K562 (cell line): ENCODE results near the gene TAMALIN. TPM values are rescaled to one million over a fixed set of nuclear protein-coding genes. Genes with fewer than 3 reads are reported as not detected.
A peak's percentile ranks its signal among the peaks of the same experiment; 100 is the strongest.

Source experiments
- ATAC-seq: fragments of 200-7000 bp; cut with Tn5 transposase; 3 replicates; pipeline ENCODE4 v1.9.1; 2020; ENCODE audit warnings: moderate library complexity
- BruUV-seq: library from RNA; stranded (reverse); fragments of 400-500 nt; replicated peaks from 2 replicates; lab custom pipeline; 2021; lab: Mats Ljungman, UMichigan
- CTCF ChIA-PET: fragments of 300-600 bp; formaldehyde crosslinking; extraction: SDS; loops from one replicate; lab custom pipeline; 2021; ENCODE audit warnings: low intra/inter-chr PET ratio; lab: Yijun Ruan, JAX
- POLR2A ChIA-PET: fragments of 300-600, 350-650 bp; sonication (Branson Sonifier 250); formaldehyde crosslinking; extraction: SDS; loops from one replicate; lab custom pipeline; 2021; ENCODE audit warnings: antibody characterized with exemption, inconsistent platforms; lab: Yijun Ruan, JAX
- DNase-seq, 4 experiments: peaks; one replicate each; pipeline versions ENCODE4 v3.0.0 to v3.0.0-alpha.2; 2011 to 2018; ENCODE audit warnings: low spot score in 3 of 4, mixed read lengths in 3 of 4; ENCODE audit errors: extremely low read depth in 1 of 4
- FAIRE-seq: peaks from 2 replicates; lab custom pipeline; 2011; peaks lifted over from hg19 to GRCh38; lab: Jason Lieb, UNC
- H2AFZ ChIP-seq: 2 replicates; pipeline ENCODE4 v1.6.0; 2011; ENCODE audit warnings: low read depth, low read length, control low read depth, inconsistent platforms
- H3K27ac ChIP-seq: fragments of 200-600 bp; 3 replicates; pipeline ENCODE4 v1.8.0; 2011; ENCODE audit warnings: low read depth, mild to moderate bottlenecking, control low read depth, inconsistent platforms, low read length, moderate library complexity, mixed read lengths; ENCODE audit errors: extremely low read depth
- H3K27me3 ChIP-seq, 2 experiments: fragments of 300-600 bp in 1 of 2; 2 replicates in 1 of 2; 3 replicates in 1 of 2; pipeline versions ENCODE4 v1.6.0 to v1.8.0; 2011; ENCODE audit warnings: inconsistent platforms in 2 of 2, low read length in 2 of 2, mild to moderate bottlenecking in 1 of 2, mixed read lengths in 1 of 2, moderate library complexity in 1 of 2; ENCODE audit not compliant: control insufficient read depth in 2 of 2, insufficient read depth in 2 of 2
- H3K36me3 ChIP-seq: fragments of 300-600 bp; 3 replicates; pipeline ENCODE4 v1.8.0; 2011; ENCODE audit warnings: mild to moderate bottlenecking, low read length, inconsistent platforms; ENCODE audit not compliant: control insufficient read depth, insufficient read depth
- H3K4me1 ChIP-seq, 2 experiments: fragments of 200-600 bp in 1 of 2; replicated peaks in 1 of 2; 2 replicates in 1 of 2; 3 replicates in 1 of 2; pipeline versions ENCODE4 v1.5.1 to v1.8.0; 2011; ENCODE audit warnings: inconsistent platforms in 2 of 2, low read length in 2 of 2, mild to moderate bottlenecking in 1 of 2, mixed read lengths in 1 of 2, moderate library complexity in 1 of 2; ENCODE audit not compliant: control insufficient read depth in 2 of 2, insufficient read depth in 2 of 2
- H3K4me2 ChIP-seq: 2 replicates; pipeline ENCODE4 v1.6.1; 2011; ENCODE audit warnings: low read length, control low read depth, inconsistent platforms, mixed read lengths; ENCODE audit not compliant: insufficient read depth
- H3K4me3 ChIP-seq: fragments of 200-600 bp; sonication (generic), shearing (Covaris generic); 2 replicates; pipeline ENCODE4 v1.5.1; 2016; ENCODE audit warnings: control low read depth, inconsistent platforms
- H3K79me2 ChIP-seq: fragments of 200-600 bp; 3 replicates; pipeline ENCODE4 v1.8.0; 2011; ENCODE audit warnings: low read length, inconsistent platforms; ENCODE audit not compliant: control insufficient read depth, insufficient read depth
- H3K9ac ChIP-seq, 2 experiments: 2 replicates each; pipeline versions ENCODE4 v1.6.0 to v1.6.1; 2011; ENCODE audit warnings: low read depth in 2 of 2, low read length in 2 of 2, control low read depth in 1 of 2, inconsistent platforms in 1 of 2, mild to moderate bottlenecking in 1 of 2, mixed read lengths in 1 of 2; ENCODE audit not compliant: insufficient read depth in 1 of 2
- H3K9me1 ChIP-seq: one replicate; pipeline ENCODE4 v1.6.0; 2011; ENCODE audit warnings: inconsistent platforms, mild to moderate bottlenecking, low read length, moderate library complexity; ENCODE audit not compliant: control insufficient read depth, insufficient read depth
- H3K9me3 ChIP-seq: replicated peaks from 2 replicates; pipeline ENCODE4 v1.5.1; 2011; ENCODE audit warnings: low read depth, low read length, inconsistent platforms; ENCODE audit not compliant: control insufficient read depth, insufficient read depth
- H4K20me1 ChIP-seq: replicated peaks from 2 replicates; pipeline ENCODE4 v1.6.1; 2011; ENCODE audit warnings: low read length, inconsistent platforms, mixed read lengths; ENCODE audit not compliant: control insufficient read depth, insufficient read depth
- CXXC5 ChIP-seq: fragments of 250-450 bp; sonication (Bioruptor Pico); IDR thresholded peaks from 2 replicates; pipeline ENCODE4 v1.8.0; 2022; ENCODE audit warnings: inconsistent platforms, mild to moderate bottlenecking, moderate library complexity
- DMBX1 ChIP-seq: fragments of 250-450 bp; sonication (Bioruptor Pico); IDR thresholded peaks from 2 replicates; pipeline ENCODE4 v1.8.0; 2022; ENCODE audit warnings: inconsistent platforms, mild to moderate bottlenecking, moderate library complexity, borderline replicate concordance
- GATA2 ChIP-seq: sonication (generic); formaldehyde crosslinking; IDR thresholded peaks from 2 replicates; pipeline ENCODE4 v1.4.0; 2020; ENCODE audit warnings: mild to moderate bottlenecking, missing genetic modification reagents
- MTA3 ChIP-seq: fragments of 450-650 bp; formaldehyde crosslinking; IDR thresholded peaks from 2 replicates; pipeline ENCODE4 v1.6.1; 2017; ENCODE audit warnings: mild to moderate bottlenecking, borderline replicate concordance
- SMAD2 ChIP-seq: fragments of 150-350 bp; IDR thresholded peaks from 2 replicates; pipeline ENCODE4 v1.6.1; 2014; ENCODE audit warnings: low read depth, mild to moderate bottlenecking, low read length
- SMARCA4 ChIP-seq: fragments of 450-650 bp; IDR thresholded peaks from 2 replicates; pipeline ENCODE4 v1.6.1; 2016
- SMARCC2 ChIP-seq: fragments of 450-650 bp; IDR thresholded peaks from 2 replicates; pipeline ENCODE4 v1.6.1; 2017; ENCODE audit warnings: antibody characterized with exemption, moderate library complexity, mild to moderate bottlenecking, low read depth
- STAT5B ChIP-seq: fragments of 250-450 bp; sonication (Bioruptor Pico); IDR thresholded peaks from 2 replicates; pipeline ENCODE4 v1.8.0; 2021; ENCODE audit warnings: mild to moderate bottlenecking, inconsistent platforms
- TAF1 ChIP-seq: IDR thresholded peaks from 2 replicates; pipeline ENCODE4 v1.6.1; 2011; ENCODE audit warnings: mild to moderate bottlenecking, low read length, moderate library complexity; ENCODE audit not compliant: insufficient read depth, control insufficient read depth, severe bottlenecking; ENCODE audit errors: extremely low read depth
- THAP12 ChIP-seq: fragments of 250-450 bp; sonication (Bioruptor Pico); IDR thresholded peaks from 2 replicates; pipeline ENCODE4 v1.9.0; 2021; ENCODE audit warnings: mild to moderate bottlenecking, inconsistent platforms
- ZFP36 ChIP-seq: fragments of 150-350 bp; IDR thresholded peaks from 2 replicates; pipeline ENCODE4 v1.6.1; 2018; ENCODE audit warnings: low read length, low read depth; ENCODE audit not compliant: partially characterized antibody
- ZHX1 ChIP-seq: fragments of 150-350 bp; conservative IDR thresholded peaks from 2 replicates; pipeline ENCODE4 v1.6.1; 2014; ENCODE audit warnings: low read length
- ZNF143 ChIP-seq: sonication (generic); formaldehyde crosslinking; IDR thresholded peaks from 2 replicates; pipeline ENCODE4 v1.9.0; 2022; ENCODE audit warnings: mild to moderate bottlenecking, missing genetic modification reagents
- ZNF431 ChIP-seq: sonication (generic); formaldehyde crosslinking; IDR thresholded peaks from 2 replicates; pipeline ENCODE4 v1.8.0; 2022; ENCODE audit warnings: mild to moderate bottlenecking, missing genetic modification reagents
- ZNF436 ChIP-seq: fragments of 250-450, 450-650 bp; sonication (Bioruptor Pico); formaldehyde crosslinking; IDR thresholded peaks from 2 replicates; pipeline ENCODE4 v1.7.0; 2020; ENCODE audit warnings: mild to moderate bottlenecking
- ZNF584 ChIP-seq: fragments of 200-800 bp; sonication (Bioruptor generic); IDR thresholded peaks from 2 replicates; pipeline ENCODE4 v1.6.1; 2016; ENCODE audit warnings: low read depth, mild to moderate bottlenecking, missing genetic modification characterization, missing compliant biosample characterization
- WGBS: fragments of 100-300 bp; shearing (Covaris generic); methylation state at CpG from one replicate; pipeline ENCODE4 v1.1.6; 2016; ENCODE audit warnings: low coverage, mixed read lengths; ENCODE audit not compliant: insufficient coverage; ENCODE audit errors: missing lambda C conversion rate; 5-methylcytosine and 5-hydroxymethylcytosine counted together
- in situ Hi-C: fragments of 300-500 bp; cut with MboI; formaldehyde crosslinking; loops from 4 replicates; pipeline ENCODE4 v1.15.0; 2018; ENCODE audit warnings: inconsistent platforms, mixed read lengths
- intact Hi-C: fragments of 100-400 bp; cut with micrococcal nuclease; formaldehyde crosslinking; loops from 2 replicates; pipeline ENCODE4 v1.14.2; 2022
- polyA plus RNA-seq, 8 experiments: library from polyadenylated mRNA; depleted of rRNA in 4 of 8; stranded (reverse) in 5 of 8; unstranded in 3 of 8; fragments of >200 nt; fragmentation: Nextera tagmentation in 2 of 8; fragmentation: Illumina TruSeq in 1 of 8; extraction: Ambion mirVana in 2 of 8; extraction: Trizol in 1 of 8; gene quantifications; 2 replicates each; pipeline versions ENCODE4 v1.2.1 to v1.2.3, GENCODE V29; 2011 to 2014; ENCODE audit warnings: inconsistent platforms in 1 of 8, missing spikeins in 1 of 8
- total RNA-seq, 7 experiments: library from RNA; depleted of rRNA in 6 of 7; stranded (reverse); fragments of >200 nt in 6 of 7; fragmentation: Illumina TruSeq in 2 of 7; extraction: Trizol in 2 of 7; gene quantifications; 2 replicates each; pipeline versions ENCODE4 v1.2.1 to v1.2.3, GENCODE V29; 2011 to 2021; ENCODE audit warnings: low replicate concordance in 1 of 7

The TAMALIN gene
- total and polyA plus RNA-seq, 9 of the 15 experiments (the other 6 are each of a cell fraction or from before 2014, with no cell fraction given), result 0.74 to 2.2 (median 1.5) TPM; not detected in 2

- Histone ChIP-seq H3K4me3 (no peak overlapping the region), H3K27ac (no peak overlapping the region)
- CTCF ChIA-PET, result interaction anchor here (0.6 kb wide), 1 partner anchor 45 kb away, joined by 3 read pairs; no protein-coding TSS in a partner anchor
- 0 out of 2 replicates have a peak, but pooled peaks have one; percentile 42 for TF ChIP-seq ZNF584
- TF ChIP-seq ZHX1, result no peak
- TF ChIP-seq SMARCA4, result peak; percentile 50; the same call in 1 of the 2 replicates
- peak; percentile 42 for TF ChIP-seq CXXC5 (CRISPR knock-in tag)
- TF ChIP-seq DMBX1 (CRISPR knock-in tag), result no peak
- TF ChIP-seq MTA3, result no peak
- TF ChIP-seq STAT5B, result no peak
- TF ChIP-seq ZNF436 (CRISPR knock-in tag), result no peak
- 0 out of 2 replicates have a peak, but pooled peaks have one; percentile 25 for TF ChIP-seq GATA2 (CRISPR knock-in tag)
- TF ChIP-seq SMAD2, result no peak
- no peak for TF ChIP-seq ZFP36
- TF ChIP-seq TAF1, result no peak
- TF ChIP-seq ZNF431 (CRISPR knock-in tag), result no peak
- no peak for TF ChIP-seq THAP12 (CRISPR knock-in tag)
- no peak for TF ChIP-seq SMARCC2
- TF ChIP-seq ZNF143, result no peak
Observed at GRCh38 chr12:51976376-51977160, 30.2 kb upstream of the TAMALIN start.

More at GRCh38 chr12:51976376-51977160, 30.2 kb upstream of the TAMALIN start:
- intact Hi-C loops (no loop called here), in situ Hi-C loops (loop anchor here (5.0 kb wide), 1 partner anchor 84 kb away; no protein-coding TSS in a partner anchor)
- WGBS, result 62% methylated on average over 10 of the region's 10 CpGs
- no peak overlapping the region for H3K9ac ChIP-seq
- no peak for ATAC-seq
- H4K20me1 ChIP-seq, result peaks cover 36% of the 10 kb centered on the region
- POLR2A ChIA-PET, result interaction anchor here (1.0 to 1.5 kb wide), 3 partner anchors 11 to 27 kb away, joined by 4 to 6 read pairs (median 5); no protein-coding TSS in a partner anchor
- no peak overlapping the region for H2AFZ ChIP-seq
- H3K27me3 ChIP-seq, result no peaks in the 10 kb centered on the region
- H3K9me1 ChIP-seq, result peaks cover 5% of the 10 kb centered on the region
- TSS peak; percentile 24 for BruUV-seq
- H3K36me3 ChIP-seq, result peaks cover 46% of the 10 kb centered on the region
- H3K4me2 ChIP-seq, result no peak overlapping the region
- no peaks in the 10 kb centered on the region for H3K9me3 ChIP-seq
- peaks cover 10 to 41% of the 10 kb centered on the region in 2 experiments; a peak in 4 of 5 replicates for H3K4me1 ChIP-seq
- no peak for DNase-seq
- FAIRE-seq, result no peak
- peaks cover 14% of the 10 kb centered on the region; the same call in 2 of the 3 replicates for H3K79me2 ChIP-seq
